HCT116 (cell line): Measurements from ENCODE around the gene WDR48. TPM values are rescaled to one million over a fixed set of nuclear protein-coding genes. Genes with fewer than 3 reads are reported as not detected.

Source experiments
- ATAC-seq: fragments of 200-7000 bp; cut with Tn5 transposase; 2 replicates; pipeline ENCODE4 v1.9.1; 2020; ENCODE audit warnings: mild to moderate bottlenecking, moderate library complexity
- BruUV-seq: library from RNA; stranded (reverse); fragments of 400-500 nt; replicated peaks from 2 replicates; lab custom pipeline; 2021; lab: Mats Ljungman, UMichigan
- CTCF ChIA-PET: fragments of 300-600 bp; sonication (Branson Sonifier 250); formaldehyde crosslinking; loops from one replicate; lab custom pipeline; 2021; ENCODE audit warnings: antibody characterized with exemption; lab: Charles Lee
- POLR2A ChIA-PET: fragments of 300-600, 350-600 bp; sonication (Branson Sonifier 250); formaldehyde crosslinking; loops from one replicate; lab custom pipeline; 2021; ENCODE audit warnings: antibody characterized with exemption; lab: Charles Lee
- RAD21 ChIA-PET, 2 experiments: fragments of 300-600 bp; sonication (Branson Sonifier 250); formaldehyde crosslinking; loops; one replicate each; lab custom pipeline; 2023; ENCODE audit warnings: low total read pairs in 2 of 2; ENCODE audit not compliant: uncharacterized antibody in 2 of 2, unreplicated experiment in 2 of 2, low non-redundant PET in 1 of 2; lab: Charles Lee
- DNase-seq: peaks from one replicate; pipeline ENCODE4 v3.0.0-alpha.2; 2010; ENCODE audit warnings: low read depth, low spot score
- H2AFZ ChIP-seq: fragments of 200-600 bp; shearing (Covaris generic), sonication (generic); 2 replicates; pipeline ENCODE4 v1.6.1; 2017; ENCODE audit warnings: low read depth, mixed run types, mixed read lengths, antibody characterized with exemption, low read length; ENCODE audit not compliant: poor library complexity, severe bottlenecking
- H3K27ac ChIP-seq: 2 replicates; pipeline ENCODE4 v1.5.1; 2012; ENCODE audit warnings: low read depth, low read length
- H3K27me3 ChIP-seq: fragments of 200-600 bp; sonication (generic); 2 replicates; pipeline ENCODE4 v1.6.1; 2016; ENCODE audit warnings: mixed run types, low read length, mixed read lengths; ENCODE audit not compliant: insufficient read depth
- H3K36me3 ChIP-seq, 2 experiments: fragments of 200-500 bp in 1 of 2; fragments of 200-600 bp in 1 of 2; sonication (Bioruptor generic) in 1 of 2; sonication (generic) in 1 of 2; 2 replicates each; pipeline versions ENCODE4 v1.5.1 to v1.6.1; 2014 to 2016; ENCODE audit warnings: low read length in 2 of 2, inconsistent platforms in 1 of 2, mixed read lengths in 1 of 2, mixed run types in 1 of 2; ENCODE audit not compliant: insufficient read depth in 2 of 2, control insufficient read depth in 1 of 2
- H3K4me1 ChIP-seq, 2 experiments: fragments of 200-600 bp in 1 of 2; sonication (generic) in 1 of 2; 2 replicates each; pipeline versions ENCODE4 v1.5.1 to v1.6.1; 2012 to 2017; ENCODE audit warnings: low read length in 2 of 2, inconsistent platforms in 1 of 2, mild to moderate bottlenecking in 1 of 2, mixed read lengths in 1 of 2, mixed run types in 1 of 2, moderate library complexity in 1 of 2; ENCODE audit not compliant: insufficient read depth in 2 of 2, control insufficient read depth in 1 of 2
- H3K4me2 ChIP-seq: fragments of 200-600 bp; sonication (generic); 2 replicates; pipeline ENCODE4 v1.6.1; 2017; ENCODE audit warnings: mixed run types, low read length, mixed read lengths
- H3K4me3 ChIP-seq, 2 experiments: fragments of 200-600 bp in 1 of 2; sonication (generic) in 1 of 2; replicated peaks in 1 of 2; 2 replicates each; pipeline ENCODE4 v1.5.1; 2011 to 2016; ENCODE audit warnings: low read length in 2 of 2, control low read depth in 1 of 2, low read depth in 1 of 2, mild to moderate bottlenecking in 1 of 2, mixed read lengths in 1 of 2, mixed run types in 1 of 2
- H3K79me2 ChIP-seq: fragments of 200-600 bp; sonication (generic); 2 replicates; pipeline ENCODE4 v1.6.1; 2017; ENCODE audit warnings: mild to moderate bottlenecking, mixed run types, low read length, moderate library complexity, mixed read lengths; ENCODE audit not compliant: insufficient read depth
- H3K9ac ChIP-seq: fragments of 200-600 bp; sonication (generic); 2 replicates; pipeline ENCODE4 v1.6.1; 2016; ENCODE audit warnings: low read length, mixed read lengths
- H3K9me2 ChIP-seq: fragments of 200-600 bp; sonication (generic), shearing (Covaris generic); 2 replicates; pipeline ENCODE4 v1.6.1; 2017; ENCODE audit warnings: mixed run types, mild to moderate bottlenecking, moderate library complexity; ENCODE audit not compliant: insufficient read depth
- H3K9me3 ChIP-seq, 2 experiments: fragments of 200-500 bp in 1 of 2; fragments of 200-600 bp in 1 of 2; sonication (Bioruptor generic) in 1 of 2; sonication (generic) in 1 of 2; 2 replicates each; pipeline ENCODE4 v1.6.1; 2014 to 2017; ENCODE audit warnings: low read length in 2 of 2, mixed read lengths in 2 of 2, inconsistent platforms in 1 of 2, low read depth in 1 of 2, mild to moderate bottlenecking in 1 of 2, mixed run types in 1 of 2, moderate library complexity in 1 of 2; ENCODE audit not compliant: control insufficient read depth in 1 of 2, insufficient read depth in 1 of 2
- H4K20me1 ChIP-seq: fragments of 200-600 bp; sonication (generic), shearing (Covaris generic); 2 replicates; pipeline ENCODE4 v1.6.1; 2017; ENCODE audit warnings: mixed run types, mild to moderate bottlenecking, moderate library complexity; ENCODE audit not compliant: insufficient read depth
- EGR1 ChIP-seq: IDR thresholded peaks from 2 replicates; pipeline ENCODE4 v1.6.1; 2012; ENCODE audit warnings: low read depth
- EZH2 ChIP-seq: fragments of 200-600 bp; sonication (generic); IDR thresholded peaks from 2 replicates; pipeline ENCODE4 v1.6.1; 2017; ENCODE audit warnings: antibody characterized with exemption, mixed run types
- FOSL1 ChIP-seq: IDR thresholded peaks from 2 replicates; pipeline ENCODE4 v1.6.1; 2012; ENCODE audit warnings: low read depth
- POLR2A ChIP-seq: IDR thresholded peaks from 2 replicates; pipeline ENCODE4 v1.7.0; 2011; ENCODE audit warnings: borderline replicate concordance; ENCODE audit not compliant: insufficient read depth, insufficient read length; ENCODE audit errors: extremely low read depth
- RAD21 ChIP-seq: IDR thresholded peaks from 2 replicates; pipeline ENCODE4 v1.6.1; 2012; ENCODE audit warnings: low read depth, mild to moderate bottlenecking
- SRF ChIP-seq: IDR thresholded peaks from 2 replicates; pipeline ENCODE4 v1.6.1; 2012; ENCODE audit warnings: low read depth
- TCF7L2 ChIP-seq: IDR thresholded peaks from 2 replicates; pipeline ENCODE4 v1.7.0; 2011; ENCODE audit warnings: borderline replicate concordance, inconsistent platforms; ENCODE audit not compliant: insufficient read depth, insufficient read length; ENCODE audit errors: extremely low read depth
- YY1 ChIP-seq: IDR thresholded peaks from 2 replicates; pipeline ENCODE4 v1.6.1; 2011; ENCODE audit warnings: low read length, low read depth, moderate library complexity, mild to moderate bottlenecking; ENCODE audit not compliant: insufficient replicate concordance; ENCODE audit errors: extremely low read depth
- ZNF274 ChIP-seq: fragments of 200-500 bp; sonication (Bioruptor generic); IDR thresholded peaks from 2 replicates; pipeline ENCODE4 v1.6.1; 2014; ENCODE audit warnings: mild to moderate bottlenecking, low read depth, low read length, inconsistent platforms
- intact Hi-C: fragments of 100-400 bp; cut with micrococcal nuclease; formaldehyde crosslinking; loops from 2 replicates; pipeline ENCODE4 v1.10.0; 2022
- total RNA-seq: library from RNA; stranded (reverse); gene quantifications from one replicate; pipeline ENCODE4 v1.2.1, GENCODE V29; 2021; ENCODE audit not compliant: unreplicated experiment
- TF ChIP-seq, protein P1 (sequence below), 3 experiments: fragments of 200-600 bp in 1 of 3; sonication (generic) in 1 of 3; IDR thresholded peaks in 2 of 3; conservative IDR thresholded peaks in 1 of 3; 2 replicates each; pipeline ENCODE4 v1.5.1; 2012 to 2017; ENCODE audit warnings: low read depth in 2 of 3, low read length in 2 of 3, antibody characterized with exemption in 1 of 3, borderline replicate concordance in 1 of 3, control low read depth in 1 of 3, mild to moderate bottlenecking in 1 of 3, mixed read lengths in 1 of 3, mixed run types in 1 of 3, moderate library complexity in 1 of 3; ENCODE audit not compliant: insufficient read depth in 1 of 3
- TF ChIP-seq, protein P2 (sequence below): IDR thresholded peaks from 2 replicates; pipeline ENCODE4 v1.6.1; 2011; ENCODE audit warnings: mild to moderate bottlenecking, low read length, moderate library complexity; ENCODE audit not compliant: insufficient replicate concordance; ENCODE audit errors: extremely low read depth
- TF ChIP-seq, protein P3 (sequence below): IDR thresholded peaks from 2 replicates; pipeline ENCODE4 v1.6.1; 2012; ENCODE audit warnings: low read depth

The WDR48 gene
- total RNA-seq, 1 experiment from 2014 or later, result 35.6 TPM

DNA sequence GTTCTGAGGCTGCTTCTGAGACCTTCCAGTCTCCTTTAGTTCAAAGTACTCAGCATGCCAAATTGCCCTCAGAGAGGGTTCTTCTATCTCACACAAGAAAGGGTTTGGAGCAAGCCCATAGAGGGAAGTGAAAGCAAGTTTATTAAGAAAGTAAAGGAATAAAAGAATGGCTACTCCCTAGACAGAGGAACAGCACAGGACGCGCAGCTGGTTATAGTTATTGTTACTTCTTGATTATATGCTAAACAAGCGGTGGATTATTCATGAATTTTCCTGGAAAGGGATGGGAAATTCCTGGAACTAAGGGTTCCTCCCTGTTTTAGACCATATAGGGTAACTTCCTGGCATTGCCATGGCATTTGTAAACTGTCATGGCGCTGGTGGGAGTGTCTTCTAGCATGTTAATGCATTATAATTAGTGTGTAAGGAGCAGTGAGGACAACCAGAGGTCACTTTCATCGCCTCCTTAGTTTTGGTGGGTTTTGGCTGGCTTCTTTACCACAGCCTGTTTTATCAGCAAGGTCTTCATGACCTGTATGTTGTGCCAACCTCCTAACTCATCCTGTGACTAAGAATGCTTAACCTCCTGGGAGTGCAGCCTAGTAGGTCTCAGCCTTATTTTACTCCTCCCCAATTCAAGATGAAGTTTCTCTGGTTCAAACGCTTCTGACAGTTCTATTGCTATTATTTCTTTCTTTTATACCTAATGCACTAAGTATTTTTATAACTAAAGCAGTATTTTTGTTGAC is 26.4 kb upstream of the WDR48 start (continued):
- TF ChIP-seq, protein P1, sequence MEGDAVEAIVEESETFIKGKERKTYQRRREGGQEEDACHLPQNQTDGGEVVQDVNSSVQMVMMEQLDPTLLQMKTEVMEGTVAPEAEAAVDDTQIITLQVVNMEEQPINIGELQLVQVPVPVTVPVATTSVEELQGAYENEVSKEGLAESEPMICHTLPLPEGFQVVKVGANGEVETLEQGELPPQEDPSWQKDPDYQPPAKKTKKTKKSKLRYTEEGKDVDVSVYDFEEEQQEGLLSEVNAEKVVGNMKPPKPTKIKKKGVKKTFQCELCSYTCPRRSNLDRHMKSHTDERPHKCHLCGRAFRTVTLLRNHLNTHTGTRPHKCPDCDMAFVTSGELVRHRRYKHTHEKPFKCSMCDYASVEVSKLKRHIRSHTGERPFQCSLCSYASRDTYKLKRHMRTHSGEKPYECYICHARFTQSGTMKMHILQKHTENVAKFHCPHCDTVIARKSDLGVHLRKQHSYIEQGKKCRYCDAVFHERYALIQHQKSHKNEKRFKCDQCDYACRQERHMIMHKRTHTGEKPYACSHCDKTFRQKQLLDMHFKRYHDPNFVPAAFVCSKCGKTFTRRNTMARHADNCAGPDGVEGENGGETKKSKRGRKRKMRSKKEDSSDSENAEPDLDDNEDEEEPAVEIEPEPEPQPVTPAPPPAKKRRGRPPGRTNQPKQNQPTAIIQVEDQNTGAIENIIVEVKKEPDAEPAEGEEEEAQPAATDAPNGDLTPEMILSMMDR (IDR thresholded peaks at IDR 0.05 in 2 of 3, conservative IDR thresholded peaks at IDR 0.05 in 1 of 3; ENCODE audit: borderline replicate concordance in 1 of 3, insufficient read depth in 1 of 3, low read depth in 2 of 3, low read length in 2 of 3), result no peak
- TF ChIP-seq, all 23 proteins: peak for 0

DNA sequence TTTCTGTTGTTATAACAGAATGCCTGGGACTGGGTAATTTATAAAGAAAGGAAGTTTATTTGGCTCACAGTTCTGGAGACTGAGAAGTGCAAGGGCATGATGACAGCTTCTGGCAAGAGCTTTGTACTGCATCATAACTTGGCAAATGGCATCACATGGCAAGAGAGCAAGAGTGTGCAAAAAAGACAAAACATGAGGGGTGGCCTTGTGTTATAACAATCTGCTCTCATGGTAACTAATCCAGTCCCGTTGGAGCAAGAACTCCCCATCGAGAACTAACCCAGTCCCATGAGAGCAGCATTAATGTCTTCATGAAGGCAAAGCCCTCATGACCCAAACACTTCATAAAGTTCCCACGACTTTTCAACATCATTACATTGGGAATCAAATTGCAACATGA is 23.3 kb upstream of the WDR48 start:
- H3K9me2 ChIP-seq, result no peaks in the 10 kb centered on the region
- H2AFZ ChIP-seq, result no peak overlapping the region
- ChIA-PET RAD21 (no interaction called here), POLR2A (no interaction called here), CTCF (interaction anchor here (0.6 kb wide), 1 partner anchor 1101 kb away, joined by 3 read pairs; no protein-coding TSS in a partner anchor)
- H3K4me3 ChIP-seq, result no peak overlapping the region
- no TSS peak for BruUV-seq
- intact Hi-C loops, result no loop called here
- H3K27me3 ChIP-seq, result peaks cover 5% of the 10 kb centered on the region; the same call in 1 of the 2 replicates
- H3K36me3 ChIP-seq, result no peaks in the 10 kb centered on the region
- no peak for DNase-seq
- H3K9me3 ChIP-seq, result no peaks in the 10 kb centered on the region
- ATAC-seq, result no peak
- no peaks in the 10 kb centered on the region for H3K79me2 ChIP-seq
- no peak overlapping the region for H3K27ac ChIP-seq
- H3K9ac ChIP-seq, result no peak overlapping the region
- H4K20me1 ChIP-seq, result no peaks in the 10 kb centered on the region
- H3K4me2 ChIP-seq, result no peak overlapping the region
- H3K4me1 ChIP-seq, result no peaks in the 10 kb centered on the region
- TF ChIP-seq EGR1 (no peak), SRF (no peak), YY1 (no peak), TCF7L2 (no peak), POLR2A (no peak), FOSL1 (no peak), EZH2 (no peak), RAD21 (no peak), ZNF274 (no peak)
- TF ChIP-seq, protein P2, sequence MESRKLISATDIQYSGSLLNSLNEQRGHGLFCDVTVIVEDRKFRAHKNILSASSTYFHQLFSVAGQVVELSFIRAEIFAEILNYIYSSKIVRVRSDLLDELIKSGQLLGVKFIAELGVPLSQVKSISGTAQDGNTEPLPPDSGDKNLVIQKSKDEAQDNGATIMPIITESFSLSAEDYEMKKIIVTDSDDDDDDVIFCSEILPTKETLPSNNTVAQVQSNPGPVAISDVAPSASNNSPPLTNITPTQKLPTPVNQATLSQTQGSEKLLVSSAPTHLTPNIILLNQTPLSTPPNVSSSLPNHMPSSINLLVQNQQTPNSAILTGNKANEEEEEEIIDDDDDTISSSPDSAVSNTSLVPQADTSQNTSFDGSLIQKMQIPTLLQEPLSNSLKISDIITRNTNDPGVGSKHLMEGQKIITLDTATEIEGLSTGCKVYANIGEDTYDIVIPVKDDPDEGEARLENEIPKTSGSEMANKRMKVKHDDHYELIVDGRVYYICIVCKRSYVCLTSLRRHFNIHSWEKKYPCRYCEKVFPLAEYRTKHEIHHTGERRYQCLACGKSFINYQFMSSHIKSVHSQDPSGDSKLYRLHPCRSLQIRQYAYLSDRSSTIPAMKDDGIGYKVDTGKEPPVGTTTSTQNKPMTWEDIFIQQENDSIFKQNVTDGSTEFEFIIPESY, result no peak
- TF ChIP-seq, protein P3, sequence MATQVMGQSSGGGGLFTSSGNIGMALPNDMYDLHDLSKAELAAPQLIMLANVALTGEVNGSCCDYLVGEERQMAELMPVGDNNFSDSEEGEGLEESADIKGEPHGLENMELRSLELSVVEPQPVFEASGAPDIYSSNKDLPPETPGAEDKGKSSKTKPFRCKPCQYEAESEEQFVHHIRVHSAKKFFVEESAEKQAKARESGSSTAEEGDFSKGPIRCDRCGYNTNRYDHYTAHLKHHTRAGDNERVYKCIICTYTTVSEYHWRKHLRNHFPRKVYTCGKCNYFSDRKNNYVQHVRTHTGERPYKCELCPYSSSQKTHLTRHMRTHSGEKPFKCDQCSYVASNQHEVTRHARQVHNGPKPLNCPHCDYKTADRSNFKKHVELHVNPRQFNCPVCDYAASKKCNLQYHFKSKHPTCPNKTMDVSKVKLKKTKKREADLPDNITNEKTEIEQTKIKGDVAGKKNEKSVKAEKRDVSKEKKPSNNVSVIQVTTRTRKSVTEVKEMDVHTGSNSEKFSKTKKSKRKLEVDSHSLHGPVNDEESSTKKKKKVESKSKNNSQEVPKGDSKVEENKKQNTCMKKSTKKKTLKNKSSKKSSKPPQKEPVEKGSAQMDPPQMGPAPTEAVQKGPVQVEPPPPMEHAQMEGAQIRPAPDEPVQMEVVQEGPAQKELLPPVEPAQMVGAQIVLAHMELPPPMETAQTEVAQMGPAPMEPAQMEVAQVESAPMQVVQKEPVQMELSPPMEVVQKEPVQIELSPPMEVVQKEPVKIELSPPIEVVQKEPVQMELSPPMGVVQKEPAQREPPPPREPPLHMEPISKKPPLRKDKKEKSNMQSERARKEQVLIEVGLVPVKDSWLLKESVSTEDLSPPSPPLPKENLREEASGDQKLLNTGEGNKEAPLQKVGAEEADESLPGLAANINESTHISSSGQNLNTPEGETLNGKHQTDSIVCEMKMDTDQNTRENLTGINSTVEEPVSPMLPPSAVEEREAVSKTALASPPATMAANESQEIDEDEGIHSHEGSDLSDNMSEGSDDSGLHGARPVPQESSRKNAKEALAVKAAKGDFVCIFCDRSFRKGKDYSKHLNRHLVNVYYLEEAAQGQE, result no peak
- TF ChIP-seq, protein P1 (IDR thresholded peaks at IDR 0.05 in 2 of 3, conservative IDR thresholded peaks at IDR 0.05 in 1 of 3; ENCODE audit: borderline replicate concordance in 1 of 3, insufficient read depth in 1 of 3, low read depth in 2 of 3, low read length in 2 of 3), result no peak
